Activated naive CD4-positive, alpha-beta T cell treated with anti-CD3 and anti-CD28 coated beads, Interleukin-2, amount 50 U/mL, for 24 hours (primary cell): ENCODE results near the gene GLS.

ENCODE experiments used
- H3K27ac Mint-ChIP-seq: one replicate; pipeline ENCODE4 v1.8.0; 2021; ENCODE audit warnings: mild to moderate bottlenecking, mixed read lengths
- H3K27me3 Mint-ChIP-seq: one replicate; pipeline ENCODE4 v1.8.0; 2021; ENCODE audit warnings: mixed read lengths
- H3K36me3 Mint-ChIP-seq: one replicate; pipeline ENCODE4 v1.8.0; 2021; ENCODE audit warnings: mixed read lengths
- H3K4me1 Mint-ChIP-seq: one replicate; pipeline ENCODE4 v1.8.0; 2021; ENCODE audit warnings: mixed read lengths
- H3K4me3 Mint-ChIP-seq: one replicate; pipeline ENCODE4 v1.8.0; 2021; ENCODE audit warnings: mild to moderate bottlenecking, mixed read lengths
- H3K9me3 Mint-ChIP-seq: one replicate; pipeline ENCODE4 v1.8.0; 2021; ENCODE audit warnings: mixed read lengths

The GLS gene

GRCh38 chr2:190880378-190881083, at the start of gene GLS:
TSS of gene GLS (plus strand) at chr2:190880821. CDS start at chr2:190881085, 264 bp downstream.
- peak within 1 kb of the TSS; percentile 99 for H3K27ac Mint-ChIP-seq
- no peaks in the 10 kb centered on the region for H3K27me3 Mint-ChIP-seq
- H3K4me3 Mint-ChIP-seq: peak within 1 kb of the TSS; percentile 95
- no peaks in the 10 kb centered on the region for H3K9me3 Mint-ChIP-seq
- H3K4me1 Mint-ChIP-seq: peaks cover 52% of the 10 kb centered on the region
- peaks cover 24% of the 10 kb centered on the region for H3K36me3 Mint-ChIP-seq

GRCh38 chr2:190831941-190832340, 48.7 kb upstream of the GLS start:
- Mint-ChIP-seq H3K4me1 (no peaks in the 10 kb centered on the region), H3K9me3 (no peaks in the 10 kb centered on the region), H3K27me3 (peaks cover under 1% of the 10 kb centered on the region), H3K27ac (no peak overlapping the region), H3K4me3 (no peak overlapping the region), H3K36me3 (peaks cover 3% of the 10 kb centered on the region)

GRCh38 chr2:190834890-190835208, 45.8 kb upstream of the GLS start:
- H3K27me3 Mint-ChIP-seq: no peaks in the 10 kb centered on the region
- H3K27ac Mint-ChIP-seq: no peak overlapping the region
- no peak overlapping the region for H3K4me3 Mint-ChIP-seq
- H3K9me3 Mint-ChIP-seq: no peaks in the 10 kb centered on the region
- peaks cover 3% of the 10 kb centered on the region for H3K36me3 Mint-ChIP-seq
- peaks cover 16% of the 10 kb centered on the region for H3K4me1 Mint-ChIP-seq

GRCh38 chr2:190835303-190835930, 45.2 kb upstream of the GLS start:
- H3K9me3 Mint-ChIP-seq: no peaks in the 10 kb centered on the region
- H3K27me3 Mint-ChIP-seq: no peaks in the 10 kb centered on the region
- H3K4me3 Mint-ChIP-seq: no peak overlapping the region
- H3K27ac Mint-ChIP-seq: no peak overlapping the region
- peaks cover 16% of the 10 kb centered on the region for H3K4me1 Mint-ChIP-seq
- peaks cover 3% of the 10 kb centered on the region for H3K36me3 Mint-ChIP-seq

GRCh38 chr2:190836767-190837166, 43.9 kb upstream of the GLS start:
- Mint-ChIP-seq H3K4me1 (peaks cover 26% of the 10 kb centered on the region), H3K27me3 (no peaks in the 10 kb centered on the region), H3K4me3 (no peak overlapping the region), H3K36me3 (peaks cover 6% of the 10 kb centered on the region), H3K27ac (no peak overlapping the region), H3K9me3 (no peaks in the 10 kb centered on the region)

- Mint-ChIP-seq H3K9me3 (no peaks in the 10 kb centered on the region), H3K4me3 (no peak overlapping the region), H3K4me1 (peaks cover 33% of the 10 kb centered on the region), H3K27me3 (no peaks in the 10 kb centered on the region), H3K36me3 (peaks cover 8% of the 10 kb centered on the region), H3K27ac (no peak overlapping the region)
These were observed 43.2 kb upstream of the GLS start for GRCh38 chr2:190837420-190837819.

- Mint-ChIP-seq H3K27me3 (no peaks in the 10 kb centered on the region), H3K4me1 (peaks cover 37% of the 10 kb centered on the region), H3K36me3 (peaks cover 9% of the 10 kb centered on the region), H3K9me3 (no peaks in the 10 kb centered on the region), H3K27ac (no peak overlapping the region), H3K4me3 (no peak overlapping the region)
These were observed 42.7 kb upstream of the GLS start for GRCh38 chr2:190837952-190838361.

- Mint-ChIP-seq H3K4me3 (no peak overlapping the region), H3K27me3 (no peaks in the 10 kb centered on the region), H3K4me1 (peaks cover 37% of the 10 kb centered on the region), H3K27ac (peak overlapping the region; percentile 11), H3K9me3 (no peaks in the 10 kb centered on the region), H3K36me3 (peaks cover 9% of the 10 kb centered on the region)
These were observed 42.1 kb upstream of the GLS start for GRCh38 chr2:190838492-190838910.

GRCh38 chr2:190840569-190841172, 40.0 kb upstream of the GLS start:
- peak overlapping the region; percentile 20 for H3K27ac Mint-ChIP-seq
- H3K9me3 Mint-ChIP-seq: no peaks in the 10 kb centered on the region
- no peak overlapping the region for H3K4me3 Mint-ChIP-seq
- no peaks in the 10 kb centered on the region for H3K27me3 Mint-ChIP-seq
- H3K36me3 Mint-ChIP-seq: peaks cover 8% of the 10 kb centered on the region
- peaks cover 51% of the 10 kb centered on the region for H3K4me1 Mint-ChIP-seq

GRCh38 chr2:190841707-190842505, 38.7 kb upstream of the GLS start:
- peak overlapping the region; percentile 92 for H3K27ac Mint-ChIP-seq
- H3K27me3 Mint-ChIP-seq: no peaks in the 10 kb centered on the region
- H3K4me3 Mint-ChIP-seq: peak overlapping the region; percentile 69
- H3K9me3 Mint-ChIP-seq: no peaks in the 10 kb centered on the region
- peaks cover 8% of the 10 kb centered on the region for H3K36me3 Mint-ChIP-seq
- H3K4me1 Mint-ChIP-seq: peaks cover 51% of the 10 kb centered on the region

GRCh38 chr2:190842606-190843104, 38.0 kb upstream of the GLS start:
- H3K4me1 Mint-ChIP-seq: peaks cover 47% of the 10 kb centered on the region
- H3K27me3 Mint-ChIP-seq: no peaks in the 10 kb centered on the region
- no peaks in the 10 kb centered on the region for H3K9me3 Mint-ChIP-seq
- peak overlapping the region; percentile 92 for H3K27ac Mint-ChIP-seq
- H3K4me3 Mint-ChIP-seq: peak overlapping the region; percentile 12
- peaks cover 8% of the 10 kb centered on the region for H3K36me3 Mint-ChIP-seq

- Mint-ChIP-seq H3K4me3 (peak overlapping the region; percentile 70), H3K27me3 (no peaks in the 10 kb centered on the region), H3K27ac (peak overlapping the region; percentile 98), H3K4me1 (peaks cover 40% of the 10 kb centered on the region), H3K9me3 (no peaks in the 10 kb centered on the region), H3K36me3 (peaks cover 8% of the 10 kb centered on the region)
These were observed 36.5 kb upstream of the GLS start for GRCh38 chr2:190843890-190844699.

- Mint-ChIP-seq H3K9me3 (no peaks in the 10 kb centered on the region), H3K4me1 (peaks cover 44% of the 10 kb centered on the region), H3K4me3 (peak overlapping the region; percentile 70), H3K27me3 (no peaks in the 10 kb centered on the region), H3K27ac (peak overlapping the region; percentile 98), H3K36me3 (peaks cover 8% of the 10 kb centered on the region)
These were observed 35.8 kb upstream of the GLS start for GRCh38 chr2:190844700-190845401.

GRCh38 chr2:190846746-190847145, 33.9 kb upstream of the GLS start:
- H3K4me3 Mint-ChIP-seq: no peak overlapping the region
- H3K36me3 Mint-ChIP-seq: peaks cover 3% of the 10 kb centered on the region
- H3K27ac Mint-ChIP-seq: no peak overlapping the region
- H3K9me3 Mint-ChIP-seq: no peaks in the 10 kb centered on the region
- peaks cover 36% of the 10 kb centered on the region for H3K4me1 Mint-ChIP-seq
- H3K27me3 Mint-ChIP-seq: no peaks in the 10 kb centered on the region
